Lung microvascular endothelial cell (primary cell): ENCODE measurements around the gene HDHD2. TPM values are rescaled to one million over a fixed set of nuclear protein-coding genes. Genes with fewer than 3 reads are reported as not detected.

Experiments used
- DNase-seq, 2 donors: peaks; one replicate each; pipeline versions ENCODE4 v3.0.0 to v3.0.0-alpha.2; 2010; ENCODE audit warnings: low read depth in 2 of 2
- total RNA-seq: library from RNA; depleted of rRNA; stranded (reverse); fragments of >200 nt; gene quantifications from 2 replicates; pipeline ENCODE4 v1.2.1, GENCODE V29; 2014

HDHD2 gene
- total RNA-seq, 1 donor from 2014 or later: 12.1 TPM

- DNase-seq: peak; percentile 12 to 15
These were observed 87.8 kb downstream of the HDHD2 start for GRCh38 chr18:47062471-47062870.

Other genes starting within 250 kb of the HDHD2 start
- gene PIAS2, start 233.0 kb downstream of the HDHD2 start, total RNA-seq: 7.2 and 8.7 TPM in 2 replicates
- 0.40 and 0.44 TPM in 2 replicates for gene KATNAL2, start 232.9 kb downstream of the HDHD2 start, total RNA-seq
- gene ELOA2, start 114.9 kb downstream of the HDHD2 start, total RNA-seq: not detected in 2 replicates
- 36.2 and 55.2 TPM in 2 replicates for gene IER3IP1, start 25.9 kb upstream of the HDHD2 start, total RNA-seq
- gene SKOR2, start 101.2 kb upstream of the HDHD2 start, total RNA-seq: not detected in 2 replicates